BJ (cell line): ENCODE results near the gene SCARF1. TPM values are rescaled to one million over a fixed set of nuclear protein-coding genes. Genes with fewer than 3 reads are reported as not detected.

Experiments used
- CTCF ChIA-PET: fragments of 350-600 bp; formaldehyde crosslinking; extraction: SDS; loops from one replicate; lab custom pipeline; 2021; ENCODE audit warnings: antibody characterized with exemption, inconsistent platforms; lab: Yijun Ruan, JAX
- POLR2A ChIA-PET: fragments of 300-600 bp; sonication (Branson Sonifier 250); formaldehyde crosslinking; extraction: SDS; loops from one replicate; lab custom pipeline; 2021; ENCODE audit warnings: antibody characterized with exemption; lab: Charles Lee
- DNase-seq: peaks from one replicate; pipeline ENCODE4 v3.0.0-alpha.2; 2011; ENCODE audit warnings: low read depth
- H3K27me3 ChIP-seq: 2 replicates; pipeline ENCODE4 v1.6.0; 2011; ENCODE audit warnings: low read length; ENCODE audit not compliant: control insufficient read depth, insufficient read depth
- H3K36me3 ChIP-seq: 2 replicates; pipeline ENCODE4 v1.5.1; 2011; ENCODE audit warnings: low read length; ENCODE audit not compliant: control insufficient read depth, insufficient read depth
- H3K4me3 ChIP-seq: 2 replicates; pipeline ENCODE4 v1.5.1; 2011; ENCODE audit warnings: low read depth, mild to moderate bottlenecking, control low read depth, low read length
- CTCF ChIP-seq: IDR thresholded peaks from 2 replicates; pipeline ENCODE4 v1.5.1; 2011; ENCODE audit warnings: low read depth, mild to moderate bottlenecking, control low read depth, inconsistent platforms, low read length, moderate library complexity; ENCODE audit not compliant: insufficient read depth
- polyA plus RNA-seq: library from polyadenylated mRNA; depleted of rRNA; stranded (reverse); fragments of >200 nt; gene quantifications from 2 replicates; pipeline ENCODE4 v1.2.3, GENCODE V29; 2011

The SCARF1 gene
- polyA plus RNA-seq, 1 experiment, result 0.12 TPM

GRCh38 chr17:1591474-1592090 is 54.0 kb downstream of the SCARF1 start:
- no peaks in the 10 kb centered on the region; the same call in 1 of the 2 replicates for H3K36me3 ChIP-seq
- ChIA-PET POLR2A (no interaction called here), CTCF (interaction anchor here (0.5 kb wide), 1 partner anchor 16 kb away, joined by 4 read pairs; no protein-coding TSS in a partner anchor)
- DNase-seq, result no peak
- H3K4me3 ChIP-seq, result no peak overlapping the region
- no peaks in the 10 kb centered on the region for H3K27me3 ChIP-seq
- no peak for TF ChIP-seq CTCF

- DNase-seq, result no peak
- ChIA-PET CTCF (interaction anchor here (0.5 kb wide), 1 partner anchor 16 kb away, joined by 4 read pairs; no protein-coding TSS in a partner anchor), POLR2A (no interaction called here)
- Histone ChIP-seq H3K27me3 (no peaks in the 10 kb centered on the region), H3K36me3 (no peaks in the 10 kb centered on the region; the same call in 1 of the 2 replicates), H3K4me3 (no peak overlapping the region)
- no peak for TF ChIP-seq CTCF
These were observed 54.6 kb downstream of the SCARF1 start for GRCh38 chr17:1590747-1591473.

GRCh38 chr17:1590029-1590746 is 55.3 kb downstream of the SCARF1 start:
- DNase-seq, result peak; percentile 50
- TF ChIP-seq CTCF, result no peak
- no peaks in the 10 kb centered on the region for H3K27me3 ChIP-seq
- POLR2A ChIA-PET, result interaction anchor here (0.6 kb wide), 1 partner anchor 59 kb away, joined by 9 read pairs; no protein-coding TSS in a partner anchor
- H3K36me3 ChIP-seq, result no peaks in the 10 kb centered on the region; the same call in 1 of the 2 replicates
- H3K4me3 ChIP-seq, result no peak overlapping the region
- CTCF ChIA-PET, result no interaction called here

GRCh38 chr17:1588821-1589585 is 56.5 kb downstream of the SCARF1 start:
- POLR2A ChIA-PET, result no interaction called here
- CTCF ChIA-PET, result interaction anchor here (0.8 to 1.0 kb wide), 3 partner anchors 12 to 41 kb away, joined by 3 to 4 read pairs (median 4); no protein-coding TSS in a partner anchor
- DNase-seq, result no peak

More at GRCh38 chr17:1588821-1589585, 56.5 kb downstream of the SCARF1 start:
- TF ChIP-seq CTCF, result no peak
- Histone ChIP-seq H3K4me3 (no peak overlapping the region), H3K36me3 (no peaks in the 10 kb centered on the region; the same call in 1 of the 2 replicates), H3K27me3 (no peaks in the 10 kb centered on the region)
